DOHH2 (cell line): Measurements from ENCODE around the gene DR1.
"Not testable (repeated sequence)": the region's sequence is repeated elsewhere in the genome, so short reads cannot be mapped to it uniquely, and the experiment has no call there.

Experiments
- H3F3A ChIP-seq: fragments of 200-600 bp; sonication (generic), shearing (Covaris generic); 2 replicates; pipeline ENCODE4 v1.6.0; 2016; ENCODE audit warnings: antibody characterized with exemption, mild to moderate bottlenecking; ENCODE audit not compliant: control insufficient read depth, insufficient read depth
- H3K27ac ChIP-seq: fragments of 200-600 bp; sonication (generic); 2 replicates; pipeline ENCODE4 v1.5.1; 2014; ENCODE audit warnings: low read depth, mild to moderate bottlenecking, low read length, moderate library complexity
- H3K27me3 ChIP-seq: fragments of 200-600 bp; sonication (generic); 2 replicates; pipeline ENCODE4 v1.6.1; 2014; ENCODE audit warnings: mild to moderate bottlenecking, low read length, mixed read lengths; ENCODE audit not compliant: control insufficient read depth
- H3K36me3 ChIP-seq: fragments of 200-600 bp; sonication (generic); 2 replicates; pipeline ENCODE4 v1.6.1; 2014; ENCODE audit warnings: mild to moderate bottlenecking, low read length, moderate library complexity, mixed read lengths; ENCODE audit not compliant: control insufficient read depth
- H3K4me1 ChIP-seq: fragments of 200-600 bp; sonication (generic); 2 replicates; pipeline ENCODE4 v1.6.1; 2014; ENCODE audit warnings: mild to moderate bottlenecking, low read length, mixed read lengths; ENCODE audit not compliant: control insufficient read depth
- H3K4me2 ChIP-seq: fragments of 200-600 bp; sonication (generic); 2 replicates; pipeline ENCODE4 v1.6.0; 2014; ENCODE audit warnings: mild to moderate bottlenecking, low read length, moderate library complexity
- H3K4me3 ChIP-seq: fragments of 200-600 bp; sonication (generic); 2 replicates; pipeline ENCODE4 v1.5.1; 2014; ENCODE audit warnings: mild to moderate bottlenecking, low read length, mixed read lengths
- H3K79me2 ChIP-seq: fragments of 200-600 bp; sonication (generic); 2 replicates; pipeline ENCODE4 v1.6.1; 2014; ENCODE audit warnings: mild to moderate bottlenecking, low read length, mixed read lengths; ENCODE audit not compliant: control insufficient read depth
- H3K9me2 ChIP-seq: fragments of 200-600 bp; sonication (generic); replicated peaks from 2 replicates; pipeline ENCODE4 v1.6.1; 2014; ENCODE audit warnings: mild to moderate bottlenecking, low read length, mixed read lengths; ENCODE audit not compliant: control insufficient read depth
- H3K9me3 ChIP-seq: fragments of 200-600 bp; sonication (generic); 2 replicates; pipeline ENCODE4 v1.6.1; 2014; ENCODE audit warnings: antibody characterized with exemption, low read length, mixed read lengths; ENCODE audit not compliant: control insufficient read depth, insufficient read depth
- H4K20me1 ChIP-seq: fragments of 200-600 bp; sonication (generic); 2 replicates; pipeline ENCODE4 v1.6.0; 2014; ENCODE audit warnings: low read depth, mild to moderate bottlenecking, antibody characterized with exemption, low read length, moderate library complexity; ENCODE audit not compliant: control insufficient read depth, insufficient read depth
- EZH2phosphoT487 ChIP-seq: fragments of 200-600 bp; sonication (generic); IDR thresholded peaks from 2 replicates; pipeline ENCODE4 v1.6.1; 2017; ENCODE audit warnings: borderline replicate concordance, mild to moderate bottlenecking, antibody characterized with exemption, low read length, moderate library complexity, mixed read lengths
- TF ChIP-seq, protein P1 (sequence below): fragments of 200-600 bp; sonication (generic); IDR thresholded peaks from one replicate; pipeline ENCODE4 v1.5.1; 2014; ENCODE audit warnings: antibody characterized with exemption, mild to moderate bottlenecking, low read depth, low read length; ENCODE audit not compliant: poor library complexity, severe bottlenecking

Gene DR1

GRCh38 chr1:93369734-93370133 is 24.0 kb downstream of the DR1 start:
- TF ChIP-seq, protein P1, sequence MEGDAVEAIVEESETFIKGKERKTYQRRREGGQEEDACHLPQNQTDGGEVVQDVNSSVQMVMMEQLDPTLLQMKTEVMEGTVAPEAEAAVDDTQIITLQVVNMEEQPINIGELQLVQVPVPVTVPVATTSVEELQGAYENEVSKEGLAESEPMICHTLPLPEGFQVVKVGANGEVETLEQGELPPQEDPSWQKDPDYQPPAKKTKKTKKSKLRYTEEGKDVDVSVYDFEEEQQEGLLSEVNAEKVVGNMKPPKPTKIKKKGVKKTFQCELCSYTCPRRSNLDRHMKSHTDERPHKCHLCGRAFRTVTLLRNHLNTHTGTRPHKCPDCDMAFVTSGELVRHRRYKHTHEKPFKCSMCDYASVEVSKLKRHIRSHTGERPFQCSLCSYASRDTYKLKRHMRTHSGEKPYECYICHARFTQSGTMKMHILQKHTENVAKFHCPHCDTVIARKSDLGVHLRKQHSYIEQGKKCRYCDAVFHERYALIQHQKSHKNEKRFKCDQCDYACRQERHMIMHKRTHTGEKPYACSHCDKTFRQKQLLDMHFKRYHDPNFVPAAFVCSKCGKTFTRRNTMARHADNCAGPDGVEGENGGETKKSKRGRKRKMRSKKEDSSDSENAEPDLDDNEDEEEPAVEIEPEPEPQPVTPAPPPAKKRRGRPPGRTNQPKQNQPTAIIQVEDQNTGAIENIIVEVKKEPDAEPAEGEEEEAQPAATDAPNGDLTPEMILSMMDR = no peak
- TF ChIP-seq EZH2phosphoT487 = no peak
- Histone ChIP-seq H3F3A (no peaks in the 10 kb centered on the region), H3K9me3 (no peaks in the 10 kb centered on the region), H3K36me3 (peaks cover 23% of the 10 kb centered on the region), H3K4me1 (no peaks in the 10 kb centered on the region), H3K4me3 (no peak overlapping the region), H3K79me2 (peaks cover 4% of the 10 kb centered on the region; the same call in 1 of the 2 replicates), H3K4me2 (no peak overlapping the region), H3K27ac (no peak overlapping the region), H4K20me1 (no peaks in the 10 kb centered on the region), H3K9me2 (no peaks in the 10 kb centered on the region; the same call in 1 of the 2 replicates), H3K27me3 (no peaks in the 10 kb centered on the region)

- H3K4me2 ChIP-seq = no peak overlapping the region
- H3K27me3 ChIP-seq = no peaks in the 10 kb centered on the region
- TF ChIP-seq, protein P1 = no peak
- TF ChIP-seq EZH2phosphoT487 = no peak
- H3K4me1 ChIP-seq = no peaks in the 10 kb centered on the region
- no peaks in the 10 kb centered on the region for H4K20me1 ChIP-seq
- H3K36me3 ChIP-seq = no peaks in the 10 kb centered on the region
- H3K79me2 ChIP-seq = no peaks in the 10 kb centered on the region
- H3K9me3 ChIP-seq = no peaks in the 10 kb centered on the region
- no peaks in the 10 kb centered on the region for H3F3A ChIP-seq
- no peaks in the 10 kb centered on the region; the same call in 1 of the 2 replicates for H3K9me2 ChIP-seq
- no peak overlapping the region for H3K4me3 ChIP-seq
- H3K27ac ChIP-seq = no peak overlapping the region
Observed at GRCh38 chr1:93374334-93375106, 28.8 kb downstream of the DR1 start.

GRCh38 chr1:93384656-93385055 is 38.9 kb downstream of the DR1 start:
- Histone ChIP-seq H3F3A (no peaks in the 10 kb centered on the region), H3K9me3 (peaks cover 13% of the 10 kb centered on the region), H3K36me3 (no peaks in the 10 kb centered on the region), H3K4me1 (no peaks in the 10 kb centered on the region), H3K27me3 (no peaks in the 10 kb centered on the region), H3K79me2 (no peaks in the 10 kb centered on the region), H4K20me1 (no peaks in the 10 kb centered on the region), H3K4me3 (no peak overlapping the region), H3K27ac (no peak overlapping the region), H3K4me2 (no peak overlapping the region), H3K9me2 (no peaks in the 10 kb centered on the region)
- TF ChIP-seq, protein P1 = no peak
- no peak for TF ChIP-seq EZH2phosphoT487

DNA sequence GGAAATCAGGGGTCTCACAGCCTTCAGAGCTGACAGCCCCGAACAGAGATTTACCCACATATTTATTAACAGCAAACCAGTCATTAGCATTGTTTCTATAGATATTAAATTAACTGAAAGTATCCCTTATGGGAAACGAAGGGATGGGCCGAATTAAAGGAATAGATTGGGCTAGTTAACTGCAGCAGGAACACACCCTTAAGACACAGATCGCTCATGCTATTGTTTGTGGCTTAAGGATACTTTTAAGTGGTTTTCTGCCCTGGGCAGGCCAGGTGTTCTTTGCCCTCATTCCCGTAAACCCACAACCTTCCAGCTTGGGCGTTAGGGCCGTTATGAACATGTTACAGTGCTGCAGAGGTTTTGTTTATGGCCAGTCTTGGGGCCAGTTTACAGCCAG is 40.6 kb downstream of the DR1 start:
- not testable (repeated sequence) for H3K9me2 ChIP-seq, H3F3A ChIP-seq

More for the DNA sequence above, 40.6 kb downstream of the DR1 start:
- not testable (repeated sequence) for H4K20me1 ChIP-seq, H3K79me2 ChIP-seq, H3K27me3 ChIP-seq, H3K36me3 ChIP-seq, H3K4me3 ChIP-seq, H3K4me1 ChIP-seq, H3K4me2 ChIP-seq, H3K27ac ChIP-seq
- peaks cover 13% of the 10 kb centered on the region for H3K9me3 ChIP-seq
